ENCODE data around the gene SLC35G3. TPM values are rescaled to one million over a fixed set of nuclear protein-coding genes. Genes with fewer than 3 reads are reported as not detected.

SLC35G3 gene
- polyA plus RNA-seq, 1 donor (not counting 4 experiments of a cell fraction or from before 2014, with no cell fraction given), result not detected

DNA sequence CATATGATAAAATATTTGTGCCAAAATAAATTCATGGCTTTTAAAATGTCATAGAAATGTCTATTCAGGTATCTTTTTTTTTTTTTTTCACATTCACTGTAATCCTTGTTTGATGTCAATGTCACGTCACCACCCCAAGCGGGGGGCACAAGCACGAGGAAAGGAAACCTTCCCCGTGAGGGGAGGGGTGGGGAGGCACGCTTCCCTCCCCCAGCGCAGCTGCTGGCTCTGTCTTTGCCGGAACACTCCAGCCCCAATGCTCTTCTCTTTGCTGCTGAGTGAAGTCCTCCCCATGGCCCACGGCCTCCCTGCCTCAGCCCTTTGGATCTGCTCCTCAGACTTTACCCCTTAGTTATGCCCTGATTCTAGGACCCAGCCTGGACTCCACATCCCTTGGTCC is 1.5 kb downstream of the SLC35G3 start:
- H3K27me3 ChIP-seq (ENCODE audit: control insufficient read depth, extremely low read depth, insufficient read depth, low read length), result no peaks in the 10 kb centered on the region
- H2AFZ ChIP-seq (ENCODE audit: control insufficient read depth, low read length), result no peak overlapping the region
- H3K4me2 ChIP-seq (ENCODE audit: control insufficient read depth, extremely low read depth, insufficient read depth, low read depth, low read length), result no peak overlapping the region
- H3K27ac ChIP-seq (ENCODE audit: control insufficient read depth, insufficient read depth, low read length), result no peak overlapping the region
- no peak overlapping the region for H3K9ac ChIP-seq (ENCODE audit: control insufficient read depth, extremely low read depth, insufficient read depth, low read length)
- DNase-seq (ENCODE audit: low read depth, low spot score) (no peak), FAIRE-seq (no peak)
- peaks cover 15% of the 10 kb centered on the region for H3K4me1 ChIP-seq (ENCODE audit: control insufficient read depth, extremely low read depth, insufficient read depth, low read length)
- H4K20me1 ChIP-seq (ENCODE audit: control insufficient read depth, extremely low read depth, insufficient read depth, low read length), result no peaks in the 10 kb centered on the region
- no peaks in the 10 kb centered on the region for H3K9me3 ChIP-seq (ENCODE audit: control insufficient read depth, low read depth, low read length)
- no peaks in the 10 kb centered on the region for H3K79me2 ChIP-seq (ENCODE audit: control insufficient read depth, insufficient read depth, low read length)
- no peaks in the 10 kb centered on the region for H3K9me1 ChIP-seq (ENCODE audit: control insufficient read depth, extremely low read depth, insufficient read depth, low read length)
- no peak overlapping the region for H3K4me3 ChIP-seq (ENCODE audit: control insufficient read depth in 2 of 3, extremely low read depth in 1 of 3, insufficient read depth in 2 of 3, low read depth in 1 of 3, low read length in 3 of 3)
- dilution Hi-C loops (cut with MboI; ENCODE audit: extremely low pct_ligation_motif_present, low sequenced_read_pairs), result no loop called here
- TF ChIP-seq, protein P1, sequence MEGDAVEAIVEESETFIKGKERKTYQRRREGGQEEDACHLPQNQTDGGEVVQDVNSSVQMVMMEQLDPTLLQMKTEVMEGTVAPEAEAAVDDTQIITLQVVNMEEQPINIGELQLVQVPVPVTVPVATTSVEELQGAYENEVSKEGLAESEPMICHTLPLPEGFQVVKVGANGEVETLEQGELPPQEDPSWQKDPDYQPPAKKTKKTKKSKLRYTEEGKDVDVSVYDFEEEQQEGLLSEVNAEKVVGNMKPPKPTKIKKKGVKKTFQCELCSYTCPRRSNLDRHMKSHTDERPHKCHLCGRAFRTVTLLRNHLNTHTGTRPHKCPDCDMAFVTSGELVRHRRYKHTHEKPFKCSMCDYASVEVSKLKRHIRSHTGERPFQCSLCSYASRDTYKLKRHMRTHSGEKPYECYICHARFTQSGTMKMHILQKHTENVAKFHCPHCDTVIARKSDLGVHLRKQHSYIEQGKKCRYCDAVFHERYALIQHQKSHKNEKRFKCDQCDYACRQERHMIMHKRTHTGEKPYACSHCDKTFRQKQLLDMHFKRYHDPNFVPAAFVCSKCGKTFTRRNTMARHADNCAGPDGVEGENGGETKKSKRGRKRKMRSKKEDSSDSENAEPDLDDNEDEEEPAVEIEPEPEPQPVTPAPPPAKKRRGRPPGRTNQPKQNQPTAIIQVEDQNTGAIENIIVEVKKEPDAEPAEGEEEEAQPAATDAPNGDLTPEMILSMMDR (optimal IDR thresholded peaks at IDR 0.05 in 1 of 3, IDR thresholded peaks at IDR 0.05 in 1 of 3, conservative IDR thresholded peaks at IDR 0.05 in 1 of 3; ENCODE audit: extremely low read depth in 1 of 3, insufficient read depth in 2 of 3, low read length in 3 of 3), result no peak
- H3K36me3 ChIP-seq (ENCODE audit: control insufficient read depth in 2 of 2, extremely low read depth in 1 of 2, insufficient read depth in 2 of 2, low read length in 2 of 2), result no peaks in the 10 kb centered on the region

DNA sequence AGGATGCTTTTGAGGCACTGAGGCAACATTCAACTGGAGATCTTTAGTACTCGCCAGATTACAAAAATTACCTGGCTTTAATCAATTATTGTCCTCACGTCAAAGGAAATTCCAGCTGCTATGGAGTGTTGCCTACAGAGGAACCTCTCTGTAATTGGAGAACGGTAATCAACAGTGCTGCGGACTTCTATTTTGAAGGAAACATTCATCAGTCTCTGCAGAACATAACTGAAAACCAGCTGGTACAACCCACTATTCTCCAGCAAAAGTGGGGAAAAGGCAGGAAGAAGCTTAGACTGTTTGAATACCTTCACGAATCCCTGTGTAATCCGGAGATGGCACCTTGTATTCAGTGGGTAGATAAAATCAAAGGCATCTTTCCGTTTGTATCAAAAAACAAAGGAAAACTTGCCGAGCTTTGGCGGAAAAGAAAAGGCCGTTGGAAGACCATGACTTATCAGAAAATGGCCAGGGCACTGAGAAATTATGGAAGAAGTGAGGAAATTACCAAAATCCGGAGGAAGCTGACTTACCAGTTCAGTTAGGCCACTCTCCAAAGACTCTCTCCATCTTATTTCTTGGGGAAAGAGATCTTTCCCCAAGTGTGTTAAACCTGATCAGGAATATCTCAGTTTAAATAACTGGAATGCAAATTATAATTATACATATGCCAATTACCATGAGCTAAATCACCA is 3.0 kb downstream of the SLC35G3 start:
- DNase-seq (ENCODE audit: low read depth, low spot score) (no peak), FAIRE-seq (no peak)
- H3K4me2 ChIP-seq (ENCODE audit: control insufficient read depth, extremely low read depth, insufficient read depth, low read depth, low read length), result no peak overlapping the region
- H3K4me1 ChIP-seq (ENCODE audit: control insufficient read depth, extremely low read depth, insufficient read depth, low read length), result peaks cover 19% of the 10 kb centered on the region
- no peak overlapping the region for H3K4me3 ChIP-seq (ENCODE audit: control insufficient read depth in 2 of 3, extremely low read depth in 1 of 3, insufficient read depth in 2 of 3, low read depth in 1 of 3, low read length in 3 of 3)
- no peaks in the 10 kb centered on the region for H4K20me1 ChIP-seq (ENCODE audit: control insufficient read depth, extremely low read depth, insufficient read depth, low read length)
- no peak overlapping the region for H3K9ac ChIP-seq (ENCODE audit: control insufficient read depth, extremely low read depth, insufficient read depth, low read length)
- no peaks in the 10 kb centered on the region for H3K36me3 ChIP-seq (ENCODE audit: control insufficient read depth in 2 of 2, extremely low read depth in 1 of 2, insufficient read depth in 2 of 2, low read length in 2 of 2)
- H3K9me3 ChIP-seq (ENCODE audit: control insufficient read depth, low read depth, low read length), result no peaks in the 10 kb centered on the region
- dilution Hi-C loops (cut with MboI; ENCODE audit: extremely low pct_ligation_motif_present, low sequenced_read_pairs), result no loop called here
- H3K9me1 ChIP-seq (ENCODE audit: control insufficient read depth, extremely low read depth, insufficient read depth, low read length), result no peaks in the 10 kb centered on the region
- H3K79me2 ChIP-seq (ENCODE audit: control insufficient read depth, insufficient read depth, low read length), result no peaks in the 10 kb centered on the region
- H3K27me3 ChIP-seq (ENCODE audit: control insufficient read depth, extremely low read depth, insufficient read depth, low read length), result no peaks in the 10 kb centered on the region
- H3K27ac ChIP-seq (ENCODE audit: control insufficient read depth, insufficient read depth, low read length), result no peak overlapping the region
- H2AFZ ChIP-seq (ENCODE audit: control insufficient read depth, low read length), result no peak overlapping the region
- TF ChIP-seq, protein P1 (optimal IDR thresholded peaks at IDR 0.05 in 1 of 3, IDR thresholded peaks at IDR 0.05 in 1 of 3, conservative IDR thresholded peaks at IDR 0.05 in 1 of 3; ENCODE audit: extremely low read depth in 1 of 3, insufficient read depth in 2 of 3, low read length in 3 of 3), result no peak
- no peak for TF ChIP-seq EZH2 (IDR thresholded peaks at IDR 0.05; ENCODE audit: low read length)

Measured in keratinocyte (primary cell).